LNCaP clone FGC (cell line): Measurements from ENCODE around the gene MTA2.
A peak's percentile ranks its signal among the peaks of the same experiment; 100 is the strongest.

Experiments used
- DNase-seq: peaks from one replicate; pipeline ENCODE4 v3.0.0-alpha.2; 2011; ENCODE audit warnings: low read depth
- H3K4me3 ChIP-seq: 2 replicates; pipeline ENCODE4 v1.5.1; 2011; ENCODE audit warnings: mild to moderate bottlenecking, low read depth, low read length, control low read depth
- CTCF ChIP-seq: IDR thresholded peaks from 2 replicates; pipeline ENCODE4 v1.5.1; 2012; ENCODE audit warnings: mild to moderate bottlenecking; ENCODE audit not compliant: control insufficient read depth, insufficient read depth; ENCODE audit errors: extremely low read depth

MTA2 gene

GRCh38 chr11:62601122-62601371, 618 bp downstream of the MTA2 start:
- DNase-seq: no peak
- H3K4me3 ChIP-seq: peak overlapping the region; percentile 99
- TF ChIP-seq CTCF: no peak

DNA sequence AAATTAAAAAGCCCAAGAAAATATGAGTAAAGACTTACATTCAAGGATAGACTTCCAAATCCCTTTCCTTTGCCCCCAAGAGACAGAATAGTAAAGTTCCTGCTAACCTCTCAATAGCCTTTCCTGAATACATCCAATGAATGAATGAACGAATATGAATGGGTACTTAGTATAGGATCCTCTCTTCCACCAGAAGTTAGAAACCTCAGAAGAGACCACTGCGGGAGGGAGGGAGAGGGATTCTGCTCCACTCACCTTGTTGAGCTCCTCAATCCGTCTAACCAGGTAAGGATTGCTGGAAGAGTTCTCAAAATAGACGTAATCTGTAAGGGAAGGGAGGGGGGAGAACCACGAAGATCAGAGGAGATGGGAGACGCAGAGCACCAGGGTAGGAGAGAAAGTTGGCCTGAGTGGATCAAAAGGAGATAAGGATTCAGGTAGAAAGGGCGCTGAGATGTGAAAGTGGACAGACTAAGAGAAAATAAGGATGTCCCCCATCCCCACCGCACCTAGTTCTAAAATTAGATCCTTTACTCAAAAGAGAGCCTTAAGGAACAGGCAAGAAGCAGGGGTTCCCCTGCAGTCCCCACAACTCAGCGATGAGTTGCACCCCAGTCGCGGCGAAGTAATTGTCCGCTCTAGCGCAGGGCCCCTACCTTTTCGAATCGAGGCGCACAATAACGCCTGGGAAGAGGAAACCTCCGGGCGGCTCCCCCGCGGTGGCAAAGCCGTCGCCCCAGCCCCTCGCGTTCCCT, 1.1 kb downstream of the MTA2 start:
- no peak for DNase-seq
- H3K4me3 ChIP-seq: peak overlapping the region; percentile 99
- no peak for TF ChIP-seq CTCF

- H3K4me3 ChIP-seq: peak overlapping the region; percentile 99
- no peak for TF ChIP-seq CTCF
- DNase-seq: no peak
Observed at GRCh38 chr11:62599901-62600300, 1.8 kb downstream of the MTA2 start.

GRCh38 chr11:62599069-62599696, 2.5 kb downstream of the MTA2 start:
- peak; percentile 99 for DNase-seq
- peak overlapping the region; percentile 99 for H3K4me3 ChIP-seq
- no peak for TF ChIP-seq CTCF

- no peak for TF ChIP-seq CTCF
- no peak for DNase-seq
- H3K4me3 ChIP-seq: no peak overlapping the region
Observed at GRCh38 chr11:62595124-62595523, 6.5 kb downstream of the MTA2 start.

GRCh38 chr11:62593434-62594044, 8.1 kb downstream of the MTA2 start:
- DNase-seq: no peak
- no peak overlapping the region for H3K4me3 ChIP-seq
- peak; percentile 62 for TF ChIP-seq CTCF

- DNase-seq: no peak
- H3K4me3 ChIP-seq: no peak overlapping the region
- no peak for TF ChIP-seq CTCF
Observed at GRCh38 chr11:62592989-62593421, 8.7 kb downstream of the MTA2 start.
